HCT116 (cell line): Measurements from ENCODE around the gene TFF1. TPM values are rescaled to one million over a fixed set of nuclear protein-coding genes. Genes with fewer than 3 reads are reported as not detected.

ENCODE experiments used
- ATAC-seq: fragments of 200-7000 bp; cut with Tn5 transposase; 2 replicates; pipeline ENCODE4 v1.9.1; 2020; ENCODE audit warnings: mild to moderate bottlenecking, moderate library complexity
- BruUV-seq: library from RNA; stranded (reverse); fragments of 400-500 nt; replicated peaks from 2 replicates; lab custom pipeline; 2021; lab: Mats Ljungman, UMichigan
- CTCF ChIA-PET: fragments of 300-600 bp; sonication (Branson Sonifier 250); formaldehyde crosslinking; loops from one replicate; lab custom pipeline; 2021; ENCODE audit warnings: antibody characterized with exemption; lab: Charles Lee
- POLR2A ChIA-PET: fragments of 300-600, 350-600 bp; sonication (Branson Sonifier 250); formaldehyde crosslinking; loops from one replicate; lab custom pipeline; 2021; ENCODE audit warnings: antibody characterized with exemption; lab: Charles Lee
- RAD21 ChIA-PET, 2 experiments: fragments of 300-600 bp; sonication (Branson Sonifier 250); formaldehyde crosslinking; loops; one replicate each; lab custom pipeline; 2023; ENCODE audit warnings: low total read pairs in 2 of 2; ENCODE audit not compliant: uncharacterized antibody in 2 of 2, unreplicated experiment in 2 of 2, low non-redundant PET in 1 of 2; lab: Charles Lee
- DNase-seq: peaks from one replicate; pipeline ENCODE4 v3.0.0-alpha.2; 2010; ENCODE audit warnings: low read depth, low spot score
- H2AFZ ChIP-seq: fragments of 200-600 bp; shearing (Covaris generic), sonication (generic); 2 replicates; pipeline ENCODE4 v1.6.1; 2017; ENCODE audit warnings: low read depth, mixed run types, mixed read lengths, antibody characterized with exemption, low read length; ENCODE audit not compliant: poor library complexity, severe bottlenecking
- H3K27ac ChIP-seq: 2 replicates; pipeline ENCODE4 v1.5.1; 2012; ENCODE audit warnings: low read depth, low read length
- H3K27me3 ChIP-seq: fragments of 200-600 bp; sonication (generic); 2 replicates; pipeline ENCODE4 v1.6.1; 2016; ENCODE audit warnings: mixed run types, low read length, mixed read lengths; ENCODE audit not compliant: insufficient read depth
- H3K36me3 ChIP-seq, 2 experiments: fragments of 200-500 bp in 1 of 2; fragments of 200-600 bp in 1 of 2; sonication (Bioruptor generic) in 1 of 2; sonication (generic) in 1 of 2; 2 replicates each; pipeline versions ENCODE4 v1.5.1 to v1.6.1; 2014 to 2016; ENCODE audit warnings: low read length in 2 of 2, inconsistent platforms in 1 of 2, mixed read lengths in 1 of 2, mixed run types in 1 of 2; ENCODE audit not compliant: insufficient read depth in 2 of 2, control insufficient read depth in 1 of 2
- H3K4me1 ChIP-seq, 2 experiments: fragments of 200-600 bp in 1 of 2; sonication (generic) in 1 of 2; 2 replicates each; pipeline versions ENCODE4 v1.5.1 to v1.6.1; 2012 to 2017; ENCODE audit warnings: low read length in 2 of 2, inconsistent platforms in 1 of 2, mild to moderate bottlenecking in 1 of 2, mixed read lengths in 1 of 2, mixed run types in 1 of 2, moderate library complexity in 1 of 2; ENCODE audit not compliant: insufficient read depth in 2 of 2, control insufficient read depth in 1 of 2
- H3K4me2 ChIP-seq: fragments of 200-600 bp; sonication (generic); 2 replicates; pipeline ENCODE4 v1.6.1; 2017; ENCODE audit warnings: mixed run types, low read length, mixed read lengths
- H3K4me3 ChIP-seq, 2 experiments: fragments of 200-600 bp in 1 of 2; sonication (generic) in 1 of 2; replicated peaks in 1 of 2; 2 replicates each; pipeline ENCODE4 v1.5.1; 2011 to 2016; ENCODE audit warnings: low read length in 2 of 2, control low read depth in 1 of 2, low read depth in 1 of 2, mild to moderate bottlenecking in 1 of 2, mixed read lengths in 1 of 2, mixed run types in 1 of 2
- H3K79me2 ChIP-seq: fragments of 200-600 bp; sonication (generic); 2 replicates; pipeline ENCODE4 v1.6.1; 2017; ENCODE audit warnings: mild to moderate bottlenecking, mixed run types, low read length, moderate library complexity, mixed read lengths; ENCODE audit not compliant: insufficient read depth
- H3K9ac ChIP-seq: fragments of 200-600 bp; sonication (generic); 2 replicates; pipeline ENCODE4 v1.6.1; 2016; ENCODE audit warnings: low read length, mixed read lengths
- H3K9me2 ChIP-seq: fragments of 200-600 bp; sonication (generic), shearing (Covaris generic); 2 replicates; pipeline ENCODE4 v1.6.1; 2017; ENCODE audit warnings: mixed run types, mild to moderate bottlenecking, moderate library complexity; ENCODE audit not compliant: insufficient read depth
- H3K9me3 ChIP-seq, 2 experiments: fragments of 200-500 bp in 1 of 2; fragments of 200-600 bp in 1 of 2; sonication (Bioruptor generic) in 1 of 2; sonication (generic) in 1 of 2; 2 replicates each; pipeline ENCODE4 v1.6.1; 2014 to 2017; ENCODE audit warnings: low read length in 2 of 2, mixed read lengths in 2 of 2, inconsistent platforms in 1 of 2, low read depth in 1 of 2, mild to moderate bottlenecking in 1 of 2, mixed run types in 1 of 2, moderate library complexity in 1 of 2; ENCODE audit not compliant: control insufficient read depth in 1 of 2, insufficient read depth in 1 of 2
- H4K20me1 ChIP-seq: fragments of 200-600 bp; sonication (generic), shearing (Covaris generic); 2 replicates; pipeline ENCODE4 v1.6.1; 2017; ENCODE audit warnings: mixed run types, mild to moderate bottlenecking, moderate library complexity; ENCODE audit not compliant: insufficient read depth
- ATF3 ChIP-seq: IDR thresholded peaks from 2 replicates; pipeline ENCODE4 v1.6.1; 2012
- CBX3 ChIP-seq: IDR thresholded peaks from 2 replicates; pipeline ENCODE4 v1.6.1; 2012; ENCODE audit warnings: low read depth
- CEBPB ChIP-seq: IDR thresholded peaks from 2 replicates; pipeline ENCODE4 v1.6.1; 2012; ENCODE audit warnings: low read depth
- CTCF ChIP-seq, 3 experiments: fragments of 200-600 bp in 1 of 3; sonication (generic) in 1 of 3; IDR thresholded peaks in 2 of 3; conservative IDR thresholded peaks in 1 of 3; 2 replicates each; pipeline ENCODE4 v1.5.1; 2012 to 2017; ENCODE audit warnings: low read depth in 2 of 3, low read length in 2 of 3, antibody characterized with exemption in 1 of 3, borderline replicate concordance in 1 of 3, control low read depth in 1 of 3, mild to moderate bottlenecking in 1 of 3, mixed read lengths in 1 of 3, mixed run types in 1 of 3, moderate library complexity in 1 of 3; ENCODE audit not compliant: insufficient read depth in 1 of 3
- EGR1 ChIP-seq: IDR thresholded peaks from 2 replicates; pipeline ENCODE4 v1.6.1; 2012; ENCODE audit warnings: low read depth
- ELF1 ChIP-seq: IDR thresholded peaks from 2 replicates; pipeline ENCODE4 v1.6.1; 2012; ENCODE audit warnings: low read depth, borderline replicate concordance
- EZH2 ChIP-seq: fragments of 200-600 bp; sonication (generic); IDR thresholded peaks from 2 replicates; pipeline ENCODE4 v1.6.1; 2017; ENCODE audit warnings: antibody characterized with exemption, mixed run types
- EZH2phosphoT487 ChIP-seq: fragments of 200-600 bp; IDR thresholded peaks from 2 replicates; pipeline ENCODE4 v1.6.1; 2018; ENCODE audit warnings: antibody characterized with exemption, borderline replicate concordance
- JUND ChIP-seq: IDR thresholded peaks from 2 replicates; pipeline ENCODE4 v1.6.1; 2012
- POLR2A ChIP-seq: IDR thresholded peaks from 2 replicates; pipeline ENCODE4 v1.7.0; 2011; ENCODE audit warnings: borderline replicate concordance; ENCODE audit not compliant: insufficient read depth, insufficient read length; ENCODE audit errors: extremely low read depth
- POLR2AphosphoS5 ChIP-seq: IDR thresholded peaks from 2 replicates; pipeline ENCODE4 v1.6.1; 2011; ENCODE audit warnings: mild to moderate bottlenecking, low read depth, low read length, moderate library complexity
- RAD21 ChIP-seq: IDR thresholded peaks from 2 replicates; pipeline ENCODE4 v1.6.1; 2012; ENCODE audit warnings: low read depth, mild to moderate bottlenecking
- SIN3A ChIP-seq: IDR thresholded peaks from 2 replicates; pipeline ENCODE4 v1.6.1; 2012; ENCODE audit warnings: low read depth
- SRF ChIP-seq: IDR thresholded peaks from 2 replicates; pipeline ENCODE4 v1.6.1; 2012; ENCODE audit warnings: low read depth
- YY1 ChIP-seq: IDR thresholded peaks from 2 replicates; pipeline ENCODE4 v1.6.1; 2011; ENCODE audit warnings: low read length, low read depth, moderate library complexity, mild to moderate bottlenecking; ENCODE audit not compliant: insufficient replicate concordance; ENCODE audit errors: extremely low read depth
- ZFX ChIP-seq: fragments of 450-650 bp; IDR thresholded peaks from 2 replicates; pipeline ENCODE4 v1.6.1; 2017
- intact Hi-C: fragments of 100-400 bp; cut with micrococcal nuclease; formaldehyde crosslinking; loops from 2 replicates; pipeline ENCODE4 v1.10.0; 2022
- total RNA-seq: library from RNA; stranded (reverse); gene quantifications from one replicate; pipeline ENCODE4 v1.2.1, GENCODE V29; 2021; ENCODE audit not compliant: unreplicated experiment
- TF ChIP-seq, protein P1 (sequence below): IDR thresholded peaks from 2 replicates; pipeline ENCODE4 v1.6.1; 2011; ENCODE audit warnings: mild to moderate bottlenecking, low read length, moderate library complexity; ENCODE audit not compliant: insufficient replicate concordance; ENCODE audit errors: extremely low read depth

Gene TFF1
- total RNA-seq, 1 experiment from 2014 or later: 0.61 TPM

DNA sequence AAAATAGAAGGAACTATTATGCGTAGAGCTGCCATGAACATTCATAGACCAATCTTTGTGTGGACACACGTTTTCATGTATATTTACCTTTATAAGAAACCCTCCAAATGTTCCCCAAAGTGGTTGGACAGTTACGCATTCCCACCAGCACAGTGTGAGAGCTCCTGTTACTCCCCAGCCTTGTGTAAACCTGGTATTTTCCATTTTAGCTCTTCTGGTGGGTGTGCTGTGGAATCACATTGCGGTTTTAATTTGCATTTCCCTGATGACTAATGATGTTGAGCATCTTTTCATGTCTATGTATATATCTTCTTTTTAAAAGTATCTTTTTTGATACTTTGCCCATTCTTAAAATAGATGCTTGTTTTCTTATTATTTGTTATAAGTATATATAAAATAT lies 34.2 kb upstream of the TFF1 start:
- ChIA-PET RAD21 (interaction anchor here in 1 of 2 experiments (0.6 kb wide), 1 partner anchor 63 kb away, joined by 3 read pairs; no protein-coding TSS in a partner anchor), CTCF (interaction anchor here (0.9 to 1.4 kb wide), 2 partner anchors 11 to 19 kb away, joined by 3 read pairs; no protein-coding TSS in a partner anchor), POLR2A (no interaction called here)
- Histone ChIP-seq H3K36me3 (no peaks in the 10 kb centered on the region), H2AFZ (no peak overlapping the region), H3K9me2 (no peaks in the 10 kb centered on the region), H3K27me3 (no peaks in the 10 kb centered on the region), H3K4me3 (no peak overlapping the region), H3K4me1 (no peaks in the 10 kb centered on the region), H3K9ac (no peak overlapping the region), H3K27ac (no peak overlapping the region), H4K20me1 (no peaks in the 10 kb centered on the region), H3K4me2 (no peak overlapping the region), H3K79me2 (no peaks in the 10 kb centered on the region), H3K9me3 (no peaks in the 10 kb centered on the region)
- no peak for TF ChIP-seq POLR2A
- no peak for TF ChIP-seq YY1
- no peak for TF ChIP-seq JUND
- TF ChIP-seq POLR2AphosphoS5: no peak
- TF ChIP-seq EZH2phosphoT487: no peak
- no peak for TF ChIP-seq CEBPB
- TF ChIP-seq ZFX: no peak
- TF ChIP-seq EZH2: no peak
- TF ChIP-seq ATF3: no peak
- TF ChIP-seq SRF: no peak
- no peak for DNase-seq
- ATAC-seq: no peak
- intact Hi-C loops: no loop called here
- no TSS peak for BruUV-seq

- no TSS peak for BruUV-seq
- Histone ChIP-seq H3K27me3 (no peaks in the 10 kb centered on the region), H3K9ac (no peak overlapping the region), H3K9me3 (no peaks in the 10 kb centered on the region), H3K4me3 (no peak overlapping the region), H3K9me2 (no peaks in the 10 kb centered on the region), H3K36me3 (no peaks in the 10 kb centered on the region), H3K4me1 (no peaks in the 10 kb centered on the region), H3K79me2 (no peaks in the 10 kb centered on the region), H2AFZ (no peak overlapping the region), H3K4me2 (no peak overlapping the region), H4K20me1 (no peaks in the 10 kb centered on the region), H3K27ac (no peak overlapping the region)
- ATAC-seq: no peak
- no peak for DNase-seq
- RAD21 ChIA-PET: no interaction called here
- CTCF ChIA-PET: interaction anchor here (1.4 kb wide), 1 partner anchor 13 kb away, joined by 4 read pairs; no protein-coding TSS in a partner anchor
- POLR2A ChIA-PET: no interaction called here
- intact Hi-C loops: no loop called here
- TF ChIP-seq, protein P1, sequence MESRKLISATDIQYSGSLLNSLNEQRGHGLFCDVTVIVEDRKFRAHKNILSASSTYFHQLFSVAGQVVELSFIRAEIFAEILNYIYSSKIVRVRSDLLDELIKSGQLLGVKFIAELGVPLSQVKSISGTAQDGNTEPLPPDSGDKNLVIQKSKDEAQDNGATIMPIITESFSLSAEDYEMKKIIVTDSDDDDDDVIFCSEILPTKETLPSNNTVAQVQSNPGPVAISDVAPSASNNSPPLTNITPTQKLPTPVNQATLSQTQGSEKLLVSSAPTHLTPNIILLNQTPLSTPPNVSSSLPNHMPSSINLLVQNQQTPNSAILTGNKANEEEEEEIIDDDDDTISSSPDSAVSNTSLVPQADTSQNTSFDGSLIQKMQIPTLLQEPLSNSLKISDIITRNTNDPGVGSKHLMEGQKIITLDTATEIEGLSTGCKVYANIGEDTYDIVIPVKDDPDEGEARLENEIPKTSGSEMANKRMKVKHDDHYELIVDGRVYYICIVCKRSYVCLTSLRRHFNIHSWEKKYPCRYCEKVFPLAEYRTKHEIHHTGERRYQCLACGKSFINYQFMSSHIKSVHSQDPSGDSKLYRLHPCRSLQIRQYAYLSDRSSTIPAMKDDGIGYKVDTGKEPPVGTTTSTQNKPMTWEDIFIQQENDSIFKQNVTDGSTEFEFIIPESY: no peak
- no peak for TF ChIP-seq CEBPB
- TF ChIP-seq ELF1: no peak
- TF ChIP-seq CBX3: no peak
- no peak for TF ChIP-seq EZH2phosphoT487
- TF ChIP-seq JUND: no peak
- no peak for TF ChIP-seq SIN3A
- TF ChIP-seq EGR1: no peak
- TF ChIP-seq CTCF (IDR thresholded peaks at IDR 0.05 in 2 of 3, conservative IDR thresholded peaks at IDR 0.05 in 1 of 3; ENCODE audit: borderline replicate concordance in 1 of 3, insufficient read depth in 1 of 3, low read depth in 2 of 3, low read length in 2 of 3): no peak
- no peak for TF ChIP-seq YY1
- TF ChIP-seq RAD21: no peak
- no peak for TF ChIP-seq ATF3
- no peak for TF ChIP-seq EZH2
Observed at GRCh38 chr21:42398436-42399028, 32.2 kb upstream of the TFF1 start.
